AG09319 (cell line): Measurements from ENCODE around the gene XRCC2.

ENCODE experiments used
- DNase-seq: peaks from one replicate; pipeline ENCODE4 v3.0.0-alpha.2; 2010; ENCODE audit warnings: low read depth; ENCODE audit errors: extremely low read depth
- CTCF ChIP-seq: IDR thresholded peaks from 2 replicates; pipeline ENCODE4 v1.5.1; 2011; ENCODE audit warnings: low read depth, mild to moderate bottlenecking, inconsistent platforms, low read length, moderate library complexity

XRCC2 gene

GRCh38 chr7:152607007-152607406, 68.9 kb downstream of the XRCC2 start:
- no peak for DNase-seq
- TF ChIP-seq CTCF = no peak

DNA sequence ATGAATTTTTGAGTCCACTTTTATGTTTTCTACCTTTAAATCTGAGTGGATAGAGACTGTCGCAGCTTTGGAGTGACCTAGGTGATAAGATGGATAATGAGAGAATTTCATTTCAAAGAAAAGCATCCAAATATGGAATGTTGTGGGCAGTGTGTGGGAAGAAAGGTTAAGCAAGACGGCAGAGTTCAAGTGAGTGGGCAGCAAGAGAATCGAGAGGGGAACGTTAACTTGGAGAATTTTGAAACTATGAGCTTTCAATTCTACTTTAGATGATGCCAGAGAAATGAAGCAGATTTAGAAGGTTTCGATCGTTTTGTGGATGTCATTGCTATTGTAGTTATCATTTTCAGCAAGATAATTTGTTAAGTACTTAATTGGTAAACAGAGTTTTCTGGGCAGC, 73.0 kb downstream of the XRCC2 start:
- DNase-seq = no peak
- TF ChIP-seq CTCF = no peak

DNA sequence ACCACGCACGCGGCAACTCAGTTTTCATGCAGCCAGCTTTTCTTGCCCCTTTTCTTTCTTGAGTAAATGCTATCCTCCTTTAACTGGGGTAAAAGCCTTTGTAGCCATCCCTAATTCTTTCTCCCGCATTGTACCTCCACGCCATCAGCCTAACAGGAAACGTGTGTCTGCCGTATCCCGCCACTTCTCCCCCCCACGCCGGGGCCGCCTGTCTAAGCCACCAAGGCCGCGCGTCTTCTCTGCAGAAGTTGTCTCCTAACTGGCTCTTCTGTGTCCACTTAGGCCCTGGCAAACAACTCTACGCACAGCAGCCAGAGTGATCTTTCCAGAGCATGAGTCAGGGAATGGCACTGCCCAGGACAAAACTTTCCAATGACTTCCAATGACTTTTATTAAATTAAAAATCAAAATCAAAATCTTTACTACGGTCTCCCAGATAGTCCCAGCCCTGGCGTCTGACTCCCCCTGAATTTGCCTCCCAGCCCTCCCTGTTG, 74.6 kb downstream of the XRCC2 start:
- no peak for DNase-seq
- TF ChIP-seq CTCF = no peak

- DNase-seq = no peak
- no peak for TF ChIP-seq CTCF
Observed at GRCh38 chr7:152600266-152600665, 75.7 kb downstream of the XRCC2 start.

GRCh38 chr7:152597507-152597906, 78.4 kb downstream of the XRCC2 start:
- no peak for TF ChIP-seq CTCF

GRCh38 chr7:152596824-152597223, 79.1 kb downstream of the XRCC2 start:
- no peak for DNase-seq
- no peak for TF ChIP-seq CTCF

More at GRCh38 chr7:152597507-152597906, 78.4 kb downstream of the XRCC2 start:
- no peak for DNase-seq
